ENCODE results near the gene PANX2.
"Not testable (repeated sequence)": the region's sequence is repeated elsewhere in the genome, so short reads cannot be mapped to it uniquely, and the experiment has no call there.

Gene PANX2

DNA sequence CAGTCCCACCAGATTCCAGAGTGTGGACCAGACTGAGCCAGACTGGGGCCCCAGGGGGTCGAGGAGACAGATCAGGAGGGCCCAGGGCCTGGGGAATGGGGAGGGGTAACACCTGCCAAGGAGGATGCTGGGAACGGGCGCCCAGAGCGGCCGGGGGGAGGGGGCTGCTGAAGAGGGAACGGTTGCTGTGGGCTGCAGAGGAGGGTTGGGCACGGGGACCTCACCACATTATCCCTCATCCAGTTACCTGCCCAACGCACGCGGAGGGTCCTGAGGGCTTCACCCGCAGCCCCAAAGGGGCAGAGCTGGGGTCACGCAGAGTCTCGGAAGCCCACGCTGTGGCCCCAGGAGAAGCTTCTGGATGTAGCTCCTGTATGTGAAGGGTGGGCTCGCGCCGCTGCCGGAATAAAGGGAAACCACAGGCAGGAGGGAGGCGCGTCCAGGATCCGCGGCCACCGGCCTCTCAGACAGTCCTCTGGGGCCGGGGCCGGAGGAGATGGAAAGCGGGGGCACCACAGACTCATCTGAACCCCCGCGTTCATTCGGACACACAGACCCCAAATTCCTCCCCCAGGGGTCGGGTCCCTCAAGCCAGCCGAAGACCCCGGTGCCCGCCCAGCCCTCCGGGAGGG lies 29.4 kb downstream of the PANX2 start:
- H3K4me3 ChIP-seq (ENCODE audit: low read depth, low read length), result peak overlapping the region; percentile 77
- TF ChIP-seq, protein P1, sequence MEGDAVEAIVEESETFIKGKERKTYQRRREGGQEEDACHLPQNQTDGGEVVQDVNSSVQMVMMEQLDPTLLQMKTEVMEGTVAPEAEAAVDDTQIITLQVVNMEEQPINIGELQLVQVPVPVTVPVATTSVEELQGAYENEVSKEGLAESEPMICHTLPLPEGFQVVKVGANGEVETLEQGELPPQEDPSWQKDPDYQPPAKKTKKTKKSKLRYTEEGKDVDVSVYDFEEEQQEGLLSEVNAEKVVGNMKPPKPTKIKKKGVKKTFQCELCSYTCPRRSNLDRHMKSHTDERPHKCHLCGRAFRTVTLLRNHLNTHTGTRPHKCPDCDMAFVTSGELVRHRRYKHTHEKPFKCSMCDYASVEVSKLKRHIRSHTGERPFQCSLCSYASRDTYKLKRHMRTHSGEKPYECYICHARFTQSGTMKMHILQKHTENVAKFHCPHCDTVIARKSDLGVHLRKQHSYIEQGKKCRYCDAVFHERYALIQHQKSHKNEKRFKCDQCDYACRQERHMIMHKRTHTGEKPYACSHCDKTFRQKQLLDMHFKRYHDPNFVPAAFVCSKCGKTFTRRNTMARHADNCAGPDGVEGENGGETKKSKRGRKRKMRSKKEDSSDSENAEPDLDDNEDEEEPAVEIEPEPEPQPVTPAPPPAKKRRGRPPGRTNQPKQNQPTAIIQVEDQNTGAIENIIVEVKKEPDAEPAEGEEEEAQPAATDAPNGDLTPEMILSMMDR (conservative IDR thresholded peaks at IDR 0.05; ENCODE audit: low read depth, low read length), result no peak
- DNase-seq (ENCODE audit: low read depth), result no peak

- peak within 1 kb of the TSS; percentile 77 for H3K4me3 ChIP-seq (ENCODE audit: low read depth, low read length)
- TF ChIP-seq, protein P1 (conservative IDR thresholded peaks at IDR 0.05; ENCODE audit: low read depth, low read length), result no peak
- DNase-seq (ENCODE audit: low read depth), result peak; percentile 89
These were observed 30.1 kb downstream of the PANX2 start, which contains the start of gene SELENOO for GRCh38 chr22:50200461-50201190. SELENOO (plus strand) TSS chr22:50201011; CDS start chr22:50201037, 26 bp downstream.

GRCh38 chr22:50201191-50202129 lies 30.9 kb downstream of the PANX2 start:
- no peak for DNase-seq (ENCODE audit: low read depth)
- peak overlapping the region; percentile 77 for H3K4me3 ChIP-seq (ENCODE audit: low read depth, low read length)
- TF ChIP-seq, protein P1 (conservative IDR thresholded peaks at IDR 0.05; ENCODE audit: low read depth, low read length), result no peak

DNA sequence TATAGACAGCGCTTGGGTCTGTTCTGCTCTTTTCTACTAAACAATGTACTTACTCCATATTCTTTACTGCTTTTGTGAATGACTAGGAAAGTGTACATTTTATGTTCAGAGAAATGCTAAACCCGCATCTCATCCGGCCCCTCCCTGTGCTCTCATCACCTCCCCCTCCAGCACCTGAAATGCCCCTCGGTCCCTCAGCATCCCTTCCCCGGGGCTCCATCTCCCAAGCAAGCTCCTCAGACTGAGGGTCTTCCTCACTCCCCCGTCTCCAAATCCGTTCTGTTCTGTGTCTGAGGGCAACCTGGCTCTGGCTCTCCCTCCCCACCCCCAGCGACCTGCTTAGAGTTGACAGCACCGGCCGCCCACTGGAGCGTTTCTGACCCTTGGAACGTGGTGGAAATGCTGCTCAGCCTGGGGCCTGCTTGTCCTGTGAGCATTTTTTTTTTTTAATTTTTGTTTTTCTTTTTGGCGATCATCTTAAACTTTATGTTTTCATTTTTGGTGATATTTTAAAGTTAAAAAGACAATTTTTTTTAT lies 31.7 kb downstream of the PANX2 start:
- no peak for DNase-seq (ENCODE audit: low read depth)
- TF ChIP-seq, protein P1 (conservative IDR thresholded peaks at IDR 0.05; ENCODE audit: low read depth, low read length), result no peak
- peak overlapping the region; percentile 77 for H3K4me3 ChIP-seq (ENCODE audit: low read depth, low read length)

GRCh38 chr22:50203288-50203687 lies 32.8 kb downstream of the PANX2 start:
- TF ChIP-seq, protein P1 (conservative IDR thresholded peaks at IDR 0.05; ENCODE audit: low read depth, low read length), result no peak

GRCh38 chr22:50204571-50204970 lies 34.0 kb downstream of the PANX2 start:
- no peak for DNase-seq (ENCODE audit: low read depth)
- H3K4me3 ChIP-seq (ENCODE audit: low read depth, low read length), result no peak overlapping the region
- TF ChIP-seq, protein P1 (conservative IDR thresholded peaks at IDR 0.05; ENCODE audit: low read depth, low read length), result no peak

More at GRCh38 chr22:50203288-50203687, 32.8 kb downstream of the PANX2 start:
- no peak overlapping the region for H3K4me3 ChIP-seq (ENCODE audit: low read depth, low read length)
- no peak for DNase-seq (ENCODE audit: low read depth)

- DNase-seq (ENCODE audit: low read depth), result not testable (repeated sequence)
These were observed 34.5 kb downstream of the PANX2 start for GRCh38 chr22:50204998-50205397.

More at GRCh38 chr22:50204998-50205397, 34.5 kb downstream of the PANX2 start:
- H3K4me3 ChIP-seq (ENCODE audit: low read depth, low read length), result not testable (repeated sequence)

All from choroid plexus epithelial cell (primary cell).